ENCODE measurements around the gene KRTAP4-7.

- TF ChIP-seq POLR2A (IDR thresholded peaks at IDR 0.05) = no peak
- TF ChIP-seq CTCF (IDR thresholded peaks at IDR 0.05) = no peak
Observed at GRCh38 chr17:41107941-41108450, 24.0 kb downstream of the KRTAP4-7 start.

All from suprapubic skin (tissue), 3 donors.